Measurements from ENCODE around the gene GOLPH3.
A peak's percentile ranks its signal among the peaks of the same experiment; 100 is the strongest.

Gene GOLPH3

GRCh38 chr5:32170303-32171151 is 3.6 kb downstream of the GOLPH3 start:
- peaks cover 16% of the 10 kb centered on the region in 2 donors for H3K36me3 ChIP-seq (ENCODE audit: control insufficient read depth in 1 of 2, insufficient read depth in 2 of 2, low read length in 2 of 2)
- H3K4me3 ChIP-seq (ENCODE audit: low read depth in 1 of 2, low read length in 2 of 2): peak overlapping the region in 1 of 2 donors; percentile 67
- H3K27ac ChIP-seq (ENCODE audit: low read length): peak overlapping the region; percentile 42
- H3K27me3 ChIP-seq (ENCODE audit: low read depth, low read length): no peaks in the 10 kb centered on the region
- H3K9me3 ChIP-seq (ENCODE audit: control insufficient read depth in 1 of 2, low read length in 2 of 2): no peaks in the 10 kb centered on the region
- peaks cover 11 to 37% of the 10 kb centered on the region in 2 donors for H3K4me1 ChIP-seq (ENCODE audit: control insufficient read depth in 1 of 2, insufficient read depth in 2 of 2, low read length in 2 of 2)

- Histone ChIP-seq H3K9me3 (ENCODE audit: control insufficient read depth in 1 of 2, low read length in 2 of 2) (no peaks in the 10 kb centered on the region), H3K27ac (ENCODE audit: low read length) (peak overlapping the region; percentile 56), H3K4me1 (ENCODE audit: control insufficient read depth in 1 of 2, insufficient read depth in 2 of 2, low read length in 2 of 2) (peaks cover 11 to 37% of the 10 kb centered on the region in 2 donors)
Observed at GRCh38 chr5:32168460-32169033, 5.6 kb downstream of the GOLPH3 start.

GRCh38 chr5:32165597-32165996 is 8.5 kb downstream of the GOLPH3 start:
- peaks cover 4 to 10% of the 10 kb centered on the region in 2 donors for H3K36me3 ChIP-seq (ENCODE audit: control insufficient read depth in 1 of 2, insufficient read depth in 2 of 2, low read length in 2 of 2)
- H3K9me3 ChIP-seq (ENCODE audit: control insufficient read depth in 1 of 2, low read length in 2 of 2): no peaks in the 10 kb centered on the region
- H3K27me3 ChIP-seq (ENCODE audit: low read depth, low read length): no peaks in the 10 kb centered on the region
- no peak overlapping the region for H3K4me3 ChIP-seq (ENCODE audit: low read depth in 1 of 2, low read length in 2 of 2)
- H3K4me1 ChIP-seq (ENCODE audit: control insufficient read depth in 1 of 2, insufficient read depth in 2 of 2, low read length in 2 of 2): peaks cover 11 to 36% of the 10 kb centered on the region in 2 donors
- peak overlapping the region; percentile 62 for H3K27ac ChIP-seq (ENCODE audit: low read length)

More at GRCh38 chr5:32168460-32169033, 5.6 kb downstream of the GOLPH3 start:
- Histone ChIP-seq H3K4me3 (ENCODE audit: low read depth in 1 of 2, low read length in 2 of 2) (peak overlapping the region in 1 of 2 donors; percentile 17), H3K36me3 (ENCODE audit: control insufficient read depth in 1 of 2, insufficient read depth in 2 of 2, low read length in 2 of 2) (peaks cover 10 to 16% of the 10 kb centered on the region in 2 donors), H3K27me3 (ENCODE audit: low read depth, low read length) (no peaks in the 10 kb centered on the region)

- Histone ChIP-seq H3K27me3 (ENCODE audit: low read depth, low read length) (no peaks in the 10 kb centered on the region), H3K27ac (ENCODE audit: low read length) (no peak overlapping the region), H3K4me3 (ENCODE audit: low read depth in 1 of 2, low read length in 2 of 2) (no peak overlapping the region), H3K4me1 (ENCODE audit: control insufficient read depth in 1 of 2, insufficient read depth in 2 of 2, low read length in 2 of 2) (peaks cover 11 to 42% of the 10 kb centered on the region in 2 donors), H3K36me3 (ENCODE audit: control insufficient read depth in 1 of 2, insufficient read depth in 2 of 2, low read length in 2 of 2) (peaks cover 4 to 7% of the 10 kb centered on the region in 2 donors), H3K9me3 (ENCODE audit: control insufficient read depth in 1 of 2, low read length in 2 of 2) (no peaks in the 10 kb centered on the region)
Observed at GRCh38 chr5:32163785-32164184, 10.3 kb downstream of the GOLPH3 start.

- Histone ChIP-seq H3K36me3 (ENCODE audit: control insufficient read depth in 1 of 2, insufficient read depth in 2 of 2, low read length in 2 of 2) (peaks cover 0 to under 1% of the 10 kb centered on the region in 2 donors), H3K27ac (ENCODE audit: low read length) (no peak overlapping the region), H3K4me1 (ENCODE audit: control insufficient read depth in 1 of 2, insufficient read depth in 2 of 2, low read length in 2 of 2) (peaks cover 11 to 42% of the 10 kb centered on the region in 2 donors)
Observed at GRCh38 chr5:32163053-32163452, 11.1 kb downstream of the GOLPH3 start.

GRCh38 chr5:32160228-32160627 is 13.9 kb downstream of the GOLPH3 start:
- H3K27me3 ChIP-seq (ENCODE audit: low read depth, low read length): no peaks in the 10 kb centered on the region
- peaks cover 6 to 38% of the 10 kb centered on the region in 2 donors for H3K4me1 ChIP-seq (ENCODE audit: control insufficient read depth in 1 of 2, insufficient read depth in 2 of 2, low read length in 2 of 2)
- H3K27ac ChIP-seq (ENCODE audit: low read length): no peak overlapping the region
- H3K4me3 ChIP-seq (ENCODE audit: low read depth in 1 of 2, low read length in 2 of 2): no peak overlapping the region
- H3K36me3 ChIP-seq (ENCODE audit: control insufficient read depth in 1 of 2, insufficient read depth in 2 of 2, low read length in 2 of 2): no peaks in the 10 kb centered on the region
- H3K9me3 ChIP-seq (ENCODE audit: control insufficient read depth in 1 of 2, low read length in 2 of 2): no peaks in the 10 kb centered on the region

More at GRCh38 chr5:32163053-32163452, 11.1 kb downstream of the GOLPH3 start:
- H3K4me3 ChIP-seq (ENCODE audit: low read depth in 1 of 2, low read length in 2 of 2): no peak overlapping the region
- H3K27me3 ChIP-seq (ENCODE audit: low read depth, low read length): no peaks in the 10 kb centered on the region
- no peaks in the 10 kb centered on the region for H3K9me3 ChIP-seq (ENCODE audit: control insufficient read depth in 1 of 2, low read length in 2 of 2)

GRCh38 chr5:32159328-32160072 is 14.6 kb downstream of the GOLPH3 start:
- Histone ChIP-seq H3K27me3 (ENCODE audit: low read depth, low read length) (no peaks in the 10 kb centered on the region), H3K4me3 (ENCODE audit: low read depth in 1 of 2, low read length in 2 of 2) (no peak overlapping the region), H3K27ac (ENCODE audit: low read length) (no peak overlapping the region), H3K4me1 (ENCODE audit: control insufficient read depth in 1 of 2, insufficient read depth in 2 of 2, low read length in 2 of 2) (peaks cover 6 to 38% of the 10 kb centered on the region in 2 donors), H3K36me3 (ENCODE audit: control insufficient read depth in 1 of 2, insufficient read depth in 2 of 2, low read length in 2 of 2) (no peaks in the 10 kb centered on the region), H3K9me3 (ENCODE audit: control insufficient read depth in 1 of 2, low read length in 2 of 2) (no peaks in the 10 kb centered on the region)

GRCh38 chr5:32158679-32158975 is 15.5 kb downstream of the GOLPH3 start:
- Histone ChIP-seq H3K4me1 (ENCODE audit: control insufficient read depth in 1 of 2, insufficient read depth in 2 of 2, low read length in 2 of 2) (peaks cover 6 to 45% of the 10 kb centered on the region in 2 donors), H3K27ac (ENCODE audit: low read length) (no peak overlapping the region), H3K4me3 (ENCODE audit: low read depth in 1 of 2, low read length in 2 of 2) (no peak overlapping the region), H3K36me3 (ENCODE audit: control insufficient read depth in 1 of 2, insufficient read depth in 2 of 2, low read length in 2 of 2) (no peaks in the 10 kb centered on the region), H3K9me3 (ENCODE audit: control insufficient read depth in 1 of 2, low read length in 2 of 2) (no peaks in the 10 kb centered on the region), H3K27me3 (ENCODE audit: low read depth, low read length) (no peaks in the 10 kb centered on the region)

GRCh38 chr5:32157078-32157477 is 17.0 kb downstream of the GOLPH3 start:
- Histone ChIP-seq H3K36me3 (ENCODE audit: control insufficient read depth in 1 of 2, insufficient read depth in 2 of 2, low read length in 2 of 2) (no peaks in the 10 kb centered on the region), H3K9me3 (ENCODE audit: control insufficient read depth in 1 of 2, low read length in 2 of 2) (no peaks in the 10 kb centered on the region), H3K4me3 (ENCODE audit: low read depth in 1 of 2, low read length in 2 of 2) (no peak overlapping the region), H3K27me3 (ENCODE audit: low read depth, low read length) (no peaks in the 10 kb centered on the region), H3K27ac (ENCODE audit: low read length) (no peak overlapping the region), H3K4me1 (ENCODE audit: control insufficient read depth in 1 of 2, insufficient read depth in 2 of 2, low read length in 2 of 2) (peaks cover 12 to 52% of the 10 kb centered on the region in 2 donors)

GRCh38 chr5:32156635-32157034 is 17.5 kb downstream of the GOLPH3 start:
- no peak overlapping the region for H3K4me3 ChIP-seq (ENCODE audit: low read depth in 1 of 2, low read length in 2 of 2)
- peaks cover 12 to 52% of the 10 kb centered on the region in 2 donors for H3K4me1 ChIP-seq (ENCODE audit: control insufficient read depth in 1 of 2, insufficient read depth in 2 of 2, low read length in 2 of 2)
- no peaks in the 10 kb centered on the region for H3K36me3 ChIP-seq (ENCODE audit: control insufficient read depth in 1 of 2, insufficient read depth in 2 of 2, low read length in 2 of 2)
- H3K27ac ChIP-seq (ENCODE audit: low read length): no peak overlapping the region
- H3K9me3 ChIP-seq (ENCODE audit: control insufficient read depth in 1 of 2, low read length in 2 of 2): no peaks in the 10 kb centered on the region
- H3K27me3 ChIP-seq (ENCODE audit: low read depth, low read length): no peaks in the 10 kb centered on the region

- no peak overlapping the region for H3K4me3 ChIP-seq (ENCODE audit: low read depth in 1 of 2, low read length in 2 of 2)
- no peaks in the 10 kb centered on the region for H3K9me3 ChIP-seq (ENCODE audit: control insufficient read depth in 1 of 2, low read length in 2 of 2)
- peaks cover 18 to 58% of the 10 kb centered on the region in 2 donors for H3K4me1 ChIP-seq (ENCODE audit: control insufficient read depth in 1 of 2, insufficient read depth in 2 of 2, low read length in 2 of 2)
- no peak overlapping the region for H3K27ac ChIP-seq (ENCODE audit: low read length)
- no peaks in the 10 kb centered on the region for H3K27me3 ChIP-seq (ENCODE audit: low read depth, low read length)
- H3K36me3 ChIP-seq (ENCODE audit: control insufficient read depth in 1 of 2, insufficient read depth in 2 of 2, low read length in 2 of 2): no peaks in the 10 kb centered on the region
Observed at GRCh38 chr5:32155211-32155610, 18.9 kb downstream of the GOLPH3 start.

Measured in muscle layer of duodenum (tissue), 2 donors.